Thyroid gland (tissue), 4 donors: ENCODE measurements around the gene HOXB1. TPM values are rescaled to one million over a fixed set of nuclear protein-coding genes. Genes with fewer than 3 reads are reported as not detected.

Experiments used
- DNase-seq, 2 donors: peaks; one replicate each; pipeline ENCODE4 v3.0.0-alpha.2; 2019
- H3K27ac ChIP-seq, 3 donors: fragments of 200-600 bp; sonication (generic); 1 replicate in 2 of 3; 2 replicates in 1 of 3; pipeline ENCODE4 v1.5.1; 2016 to 2019; ENCODE audit warnings: mild to moderate bottlenecking in 1 of 3, moderate library complexity in 1 of 3
- H3K27me3 ChIP-seq: fragments of 200-600 bp; sonication (generic); one replicate; pipeline ENCODE4 v1.5.1; 2019
- H3K36me3 ChIP-seq, 2 donors: fragments of 200-600 bp; sonication (generic); one replicate each; pipeline ENCODE4 v1.5.1; 2016 to 2019
- H3K4me1 ChIP-seq, 2 donors: fragments of 200-600 bp; sonication (generic); one replicate each; pipeline ENCODE4 v1.5.1; 2017 to 2019
- H3K4me3 ChIP-seq, 3 donors: fragments of 200-600 bp; sonication (generic); replicated peaks in 1 of 3; 1 replicate in 2 of 3; 2 replicates in 1 of 3; pipeline ENCODE4 v1.5.1; 2016; ENCODE audit warnings: mild to moderate bottlenecking in 1 of 3
- H3K9me3 ChIP-seq: fragments of 200-600 bp; sonication (generic); one replicate; pipeline ENCODE4 v1.5.1; 2017
- CTCF ChIP-seq, 6 experiments: fragments of 200-600 bp in 3 of 6; fragments of 450-650 bp in 3 of 6; sonication (generic) in 3 of 6; IDR thresholded peaks; one replicate each; pipeline ENCODE4 v1.5.1; 2016 to 2019; ENCODE audit warnings: antibody characterized with exemption in 6 of 6, mild to moderate bottlenecking in 2 of 6, inconsistent platforms in 1 of 6, moderate library complexity in 1 of 6
- POLR2A ChIP-seq, 2 donors: fragments of 450-650 bp; IDR thresholded peaks; one replicate each; pipeline ENCODE4 v1.6.1; 2017; ENCODE audit warnings: antibody characterized with exemption in 2 of 2, mild to moderate bottlenecking in 2 of 2, moderate library complexity in 1 of 2
- WGBS, 2 donors: methylation state at CpG; one replicate each; pipeline ENCODE4 v1.1.5; 2017; 5-methylcytosine and 5-hydroxymethylcytosine counted together
- intact Hi-C: fragments of 100-400 bp; cut with DNase I; formaldehyde crosslinking; loops from one replicate; pipeline ENCODE4 v1.15.1; 2023
- total RNA-seq, 4 donors: library from RNA; depleted of rRNA; stranded (reverse); fragments of >200 nt; gene quantifications; one replicate each; pipeline ENCODE4 v1.2.3, GENCODE V29; 2016

HOXB1 gene
- total RNA-seq, 4 donors from 2014 or later = not detected

- Histone ChIP-seq H3K4me1 (no peaks in the 10 kb centered on the region), H3K36me3 (no peaks in the 10 kb centered on the region), H3K27me3 (peaks cover 17% of the 10 kb centered on the region), H3K4me3 (no peak overlapping the region), H3K27ac (no peak overlapping the region), H3K9me3 (no peaks in the 10 kb centered on the region)
- no peak for DNase-seq
- 56 to 65% methylated on average over 11 to 17 of the region's 37 CpGs for WGBS, 2 donors
- intact Hi-C loops = no loop called here
- TF ChIP-seq POLR2A (IDR thresholded peaks at IDR 0.05) (no peak), CTCF (IDR thresholded peaks at IDR 0.05) (no peak)
Measured at GRCh38 chr17:48530208-48530886, 464 bp downstream of the HOXB1 start.

GRCh38 chr17:48529683-48530009 lies 1.2 kb downstream of the HOXB1 start:
- no peak overlapping the region for H3K4me3 ChIP-seq
- H3K36me3 ChIP-seq = no peaks in the 10 kb centered on the region
- 77 to 85% methylated on average over 11 of the region's 11 CpGs for WGBS, 2 donors

GRCh38 chr17:48528936-48529682 lies 1.7 kb downstream of the HOXB1 start:
- DNase-seq = no peak
- TF ChIP-seq CTCF (IDR thresholded peaks at IDR 0.05) (no peak), POLR2A (IDR thresholded peaks at IDR 0.05) (no peak)
- Histone ChIP-seq H3K36me3 (no peaks in the 10 kb centered on the region), H3K4me1 (no peaks in the 10 kb centered on the region), H3K9me3 (no peaks in the 10 kb centered on the region), H3K27me3 (peaks cover 17% of the 10 kb centered on the region), H3K4me3 (no peak overlapping the region), H3K27ac (no peak overlapping the region)
- intact Hi-C loops = no loop called here
- 86 to 87% methylated on average over 11 of the region's 11 CpGs for WGBS, 2 donors

More at GRCh38 chr17:48529683-48530009, 1.2 kb downstream of the HOXB1 start:
- intact Hi-C loops = no loop called here
- no peak for TF ChIP-seq POLR2A (IDR thresholded peaks at IDR 0.05)
- TF ChIP-seq CTCF (IDR thresholded peaks at IDR 0.05) = no peak
- no peaks in the 10 kb centered on the region for H3K9me3 ChIP-seq
- no peak for DNase-seq
- H3K4me1 ChIP-seq = no peaks in the 10 kb centered on the region
- H3K27ac ChIP-seq = no peak overlapping the region
- H3K27me3 ChIP-seq = peaks cover 17% of the 10 kb centered on the region

GRCh38 chr17:48528153-48528935 lies 2.5 kb downstream of the HOXB1 start:
- peaks cover 17% of the 10 kb centered on the region for H3K27me3 ChIP-seq
- no peaks in the 10 kb centered on the region for H3K36me3 ChIP-seq
- H3K27ac ChIP-seq = no peak overlapping the region
- WGBS, 2 donors = 41 to 53% methylated on average over 7 of the region's 7 CpGs
- TF ChIP-seq CTCF (IDR thresholded peaks at IDR 0.05) (no peak), POLR2A (IDR thresholded peaks at IDR 0.05) (no peak)
- intact Hi-C loops = no loop called here
- no peaks in the 10 kb centered on the region for H3K4me1 ChIP-seq
- no peaks in the 10 kb centered on the region for H3K9me3 ChIP-seq
- H3K4me3 ChIP-seq = no peak overlapping the region
- no peak for DNase-seq
